Measurements from ENCODE around the gene CCL24. TPM values are rescaled to one million over a fixed set of nuclear protein-coding genes. Genes with fewer than 3 reads are reported as not detected.

Gene CCL24
- total and polyA plus RNA-seq, 10 of the 15 experiments (the other 5 are each of a cell fraction or from before 2014, with no cell fraction given) = not detected

DNA sequence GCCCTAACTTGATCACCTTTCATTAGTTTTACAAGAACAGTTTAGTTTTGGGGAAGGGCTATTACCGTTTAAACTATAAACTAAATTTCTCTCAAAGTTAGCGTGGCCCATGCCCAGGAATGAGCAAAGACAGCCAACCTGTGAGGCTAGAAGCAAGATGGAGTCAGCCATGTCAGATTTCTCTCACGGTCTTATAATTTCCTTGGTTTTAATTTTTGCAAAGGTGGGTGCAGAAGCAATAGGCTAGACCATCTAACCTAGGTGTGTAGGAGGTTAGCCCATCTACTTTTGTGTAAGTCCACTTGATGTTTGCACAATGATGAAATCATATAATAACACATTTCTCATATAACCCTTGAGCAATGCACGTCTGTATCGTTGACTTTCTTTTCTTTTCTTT lies 8.9 kb downstream of the CCL24 start:
- H3K27me3 ChIP-seq (replicated peaks in 1 of 2; ENCODE audit: control insufficient read depth in 2 of 2, insufficient read depth in 2 of 2, low read length in 1 of 2) = no peaks in the 10 kb centered on the region
- H3K9me3 ChIP-seq (replicated peaks; ENCODE audit: control insufficient read depth, insufficient read depth, low read length) = peaks cover 5% of the 10 kb centered on the region; the same call in 2 of the 3 replicates
- TF ChIP-seq SREBF1 (IDR thresholded peaks at IDR 0.05; ENCODE audit: low read length) = no peak
- H3K4me3 ChIP-seq = no peak overlapping the region
- ChIA-PET CTCF (no interaction called here), SMC1A (ENCODE audit: uncharacterized antibody, unreplicated experiment) (no interaction called here), RAD21 (ENCODE audit: unreplicated experiment) (no interaction called here), POLR2A (no interaction called here)
- WGBS (ENCODE audit: insufficient coverage, insufficient replicate concordance, low lambda C conversion rate, missing lambda C conversion rate) = 71% methylated on average over 5 of the region's 5 CpGs
- ATAC-seq (no peak), DNase-seq (ENCODE audit: low read depth, low spot score) (no peak), FAIRE-seq (no peak)
- no peaks in the 10 kb centered on the region for H3K36me3 ChIP-seq (ENCODE audit: control insufficient read depth in 2 of 2, insufficient read depth in 2 of 2, low read length in 1 of 2)
- no peak overlapping the region for H3K9ac ChIP-seq (ENCODE audit: control insufficient read depth, insufficient read depth, low read length)
- intact Hi-C loops (cut with micrococcal nuclease; ENCODE audit: unreplicated experiment) (no loop called here), in situ Hi-C loops (cut with MboI) (no loop called here)
- H4K20me1 ChIP-seq (ENCODE audit: control insufficient read depth, insufficient read depth) = no peaks in the 10 kb centered on the region
- H2AFZ ChIP-seq (ENCODE audit: control insufficient read depth, low read depth, low read length) = no peak overlapping the region
- no TSS peak for BruUV-seq (replicated peaks)
- no peak overlapping the region for H3K27ac ChIP-seq (ENCODE audit: control insufficient read depth, insufficient read depth)
- no peaks in the 10 kb centered on the region for H3K4me1 ChIP-seq (ENCODE audit: control insufficient read depth, insufficient read depth, low read length)
- no peaks in the 10 kb centered on the region for H3K79me2 ChIP-seq (ENCODE audit: control insufficient read depth, insufficient read depth, low read length)
- H3K4me2 ChIP-seq (ENCODE audit: control insufficient read depth, insufficient read depth) = no peak overlapping the region

DNA sequence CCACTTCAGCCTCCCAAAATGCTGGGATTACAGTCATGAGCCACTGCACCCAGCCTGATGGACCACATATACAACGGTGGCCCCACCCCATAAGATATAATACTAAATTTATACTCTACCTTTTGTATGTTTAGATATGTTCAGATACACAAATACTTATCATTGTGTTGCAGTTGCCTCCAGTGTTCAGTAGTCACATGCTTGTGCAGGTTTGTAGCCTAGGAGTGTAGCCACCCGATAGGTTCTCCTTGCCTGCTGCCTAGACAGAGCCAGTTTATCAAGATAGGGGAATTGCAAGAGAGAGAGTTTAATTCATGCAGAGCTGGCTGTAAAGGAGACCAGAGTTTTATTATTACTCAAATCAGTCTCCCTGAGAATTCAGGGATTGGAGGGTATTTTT lies 9.6 kb downstream of the CCL24 start:
- H3K4me3 ChIP-seq = no peak overlapping the region
- no peak for FAIRE-seq
- BruUV-seq (replicated peaks) = no TSS peak
- no peak for DNase-seq (ENCODE audit: low read depth, low spot score)
- SMC1A ChIA-PET (ENCODE audit: uncharacterized antibody, unreplicated experiment) = no interaction called here
- H3K36me3 ChIP-seq (ENCODE audit: control insufficient read depth in 2 of 2, insufficient read depth in 2 of 2, low read length in 1 of 2) = no peaks in the 10 kb centered on the region
- H3K27me3 ChIP-seq (replicated peaks in 1 of 2; ENCODE audit: control insufficient read depth in 2 of 2, insufficient read depth in 2 of 2, low read length in 1 of 2) = no peaks in the 10 kb centered on the region
- no peak overlapping the region for H2AFZ ChIP-seq (ENCODE audit: control insufficient read depth, low read depth, low read length)
- H3K4me1 ChIP-seq (ENCODE audit: control insufficient read depth, insufficient read depth, low read length) = no peaks in the 10 kb centered on the region
- RAD21 ChIA-PET (ENCODE audit: unreplicated experiment) = no interaction called here
- H3K9ac ChIP-seq (ENCODE audit: control insufficient read depth, insufficient read depth, low read length) = no peak overlapping the region
- intact Hi-C loops (cut with micrococcal nuclease; ENCODE audit: unreplicated experiment) (no loop called here), in situ Hi-C loops (cut with MboI) (no loop called here)
- 89% methylated on average over 2 of the region's 2 CpGs for WGBS (ENCODE audit: insufficient coverage, insufficient replicate concordance, low lambda C conversion rate, missing lambda C conversion rate)
- ATAC-seq = no peak
- POLR2A ChIA-PET = no interaction called here
- peaks cover 5% of the 10 kb centered on the region; the same call in 2 of the 3 replicates for H3K9me3 ChIP-seq (replicated peaks; ENCODE audit: control insufficient read depth, insufficient read depth, low read length)
- no peaks in the 10 kb centered on the region for H3K79me2 ChIP-seq (ENCODE audit: control insufficient read depth, insufficient read depth, low read length)
- H3K27ac ChIP-seq (ENCODE audit: control insufficient read depth, insufficient read depth) = no peak overlapping the region
- H4K20me1 ChIP-seq (ENCODE audit: control insufficient read depth, insufficient read depth) = no peaks in the 10 kb centered on the region
- H3K4me2 ChIP-seq (ENCODE audit: control insufficient read depth, insufficient read depth) = no peak overlapping the region
- CTCF ChIA-PET = no interaction called here
- TF ChIP-seq RELA (IDR thresholded peaks at IDR 0.05; ENCODE audit: borderline replicate concordance, partially characterized antibody) (no peak), FOS (IDR thresholded peaks at IDR 0.05; ENCODE audit: borderline replicate concordance, extremely low read depth, insufficient read length) (no peak), NFXL1 (IDR thresholded peaks at IDR 0.05; ENCODE audit: borderline replicate concordance) (no peak), CBX3 (IDR thresholded peaks at IDR 0.05; ENCODE audit: borderline replicate concordance, low read depth) (no peak), POLR2A (IDR thresholded peaks at IDR 0.05; ENCODE audit: low read depth, low read length) (no peak), HDGF (IDR thresholded peaks at IDR 0.05) (no peak)
- TF ChIP-seq, protein P1, sequence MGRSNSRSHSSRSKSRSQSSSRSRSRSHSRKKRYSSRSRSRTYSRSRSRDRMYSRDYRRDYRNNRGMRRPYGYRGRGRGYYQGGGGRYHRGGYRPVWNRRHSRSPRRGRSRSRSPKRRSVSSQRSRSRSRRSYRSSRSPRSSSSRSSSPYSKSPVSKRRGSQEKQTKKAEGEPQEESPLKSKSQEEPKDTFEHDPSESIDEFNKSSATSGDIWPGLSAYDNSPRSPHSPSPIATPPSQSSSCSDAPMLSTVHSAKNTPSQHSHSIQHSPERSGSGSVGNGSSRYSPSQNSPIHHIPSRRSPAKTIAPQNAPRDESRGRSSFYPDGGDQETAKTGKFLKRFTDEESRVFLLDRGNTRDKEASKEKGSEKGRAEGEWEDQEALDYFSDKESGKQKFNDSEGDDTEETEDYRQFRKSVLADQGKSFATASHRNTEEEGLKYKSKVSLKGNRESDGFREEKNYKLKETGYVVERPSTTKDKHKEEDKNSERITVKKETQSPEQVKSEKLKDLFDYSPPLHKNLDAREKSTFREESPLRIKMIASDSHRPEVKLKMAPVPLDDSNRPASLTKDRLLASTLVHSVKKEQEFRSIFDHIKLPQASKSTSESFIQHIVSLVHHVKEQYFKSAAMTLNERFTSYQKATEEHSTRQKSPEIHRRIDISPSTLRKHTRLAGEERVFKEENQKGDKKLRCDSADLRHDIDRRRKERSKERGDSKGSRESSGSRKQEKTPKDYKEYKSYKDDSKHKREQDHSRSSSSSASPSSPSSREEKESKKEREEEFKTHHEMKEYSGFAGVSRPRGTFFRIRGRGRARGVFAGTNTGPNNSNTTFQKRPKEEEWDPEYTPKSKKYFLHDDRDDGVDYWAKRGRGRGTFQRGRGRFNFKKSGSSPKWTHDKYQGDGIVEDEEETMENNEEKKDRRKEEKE (IDR thresholded peaks at IDR 0.05) = no peak
- TF ChIP-seq, protein P2, sequence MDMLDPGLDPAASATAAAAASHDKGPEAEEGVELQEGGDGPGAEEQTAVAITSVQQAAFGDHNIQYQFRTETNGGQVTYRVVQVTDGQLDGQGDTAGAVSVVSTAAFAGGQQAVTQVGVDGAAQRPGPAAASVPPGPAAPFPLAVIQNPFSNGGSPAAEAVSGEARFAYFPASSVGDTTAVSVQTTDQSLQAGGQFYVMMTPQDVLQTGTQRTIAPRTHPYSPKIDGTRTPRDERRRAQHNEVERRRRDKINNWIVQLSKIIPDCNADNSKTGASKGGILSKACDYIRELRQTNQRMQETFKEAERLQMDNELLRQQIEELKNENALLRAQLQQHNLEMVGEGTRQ (IDR thresholded peaks at IDR 0.05; ENCODE audit: borderline replicate concordance, low read depth, low read length) = no peak
- TF ChIP-seq, protein P3, sequence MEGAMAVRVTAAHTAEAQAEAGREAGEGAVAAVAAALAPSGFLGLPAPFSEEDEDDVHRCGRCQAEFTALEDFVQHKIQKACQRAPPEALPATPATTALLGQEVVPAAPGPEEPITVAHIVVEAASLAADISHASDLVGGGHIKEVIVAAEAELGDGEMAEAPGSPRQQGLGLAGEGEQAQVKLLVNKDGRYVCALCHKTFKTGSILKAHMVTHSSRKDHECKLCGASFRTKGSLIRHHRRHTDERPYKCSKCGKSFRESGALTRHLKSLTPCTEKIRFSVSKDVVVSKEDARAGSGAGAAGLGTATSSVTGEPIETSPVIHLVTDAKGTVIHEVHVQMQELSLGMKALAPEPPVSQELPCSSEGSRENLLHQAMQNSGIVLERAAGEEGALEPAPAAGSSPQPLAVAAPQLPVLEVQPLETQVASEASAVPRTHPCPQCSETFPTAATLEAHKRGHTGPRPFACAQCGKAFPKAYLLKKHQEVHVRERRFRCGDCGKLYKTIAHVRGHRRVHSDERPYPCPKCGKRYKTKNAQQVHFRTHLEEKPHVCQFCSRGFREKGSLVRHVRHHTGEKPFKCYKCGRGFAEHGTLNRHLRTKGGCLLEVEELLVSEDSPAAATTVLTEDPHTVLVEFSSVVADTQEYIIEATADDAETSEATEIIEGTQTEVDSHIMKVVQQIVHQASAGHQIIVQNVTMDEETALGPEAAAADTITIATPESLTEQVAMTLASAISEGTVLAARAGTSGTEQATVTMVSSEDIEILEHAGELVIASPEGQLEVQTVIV (IDR thresholded peaks at IDR 0.05; ENCODE audit: borderline replicate concordance, partially characterized antibody) = no peak

Measured in GM12878 (cell line).